ENCODE data around the gene SUGCT. TPM values are rescaled to one million over a fixed set of nuclear protein-coding genes. Genes with fewer than 3 reads are reported as not detected.
"Not testable (repeated sequence)": the region's sequence is repeated elsewhere in the genome, so short reads cannot be mapped to it uniquely, and the experiment has no call there.

The SUGCT gene
- total RNA-seq, 1 donor from 2014 or later = 1.6 TPM

GRCh38 chr7:40239755-40240303 is 105.0 kb downstream of the SUGCT start:
- Mint-ChIP-seq H3K27ac (ENCODE audit: unreplicated experiment) (no peak overlapping the region), H3K4me3 (ENCODE audit: unreplicated experiment) (no peak overlapping the region), H3K27me3 (ENCODE audit: unreplicated experiment) (peaks cover 2% of the 10 kb centered on the region), H3K4me1 (ENCODE audit: unreplicated experiment) (peaks cover 7% of the 10 kb centered on the region), H3K9me3 (ENCODE audit: unreplicated experiment) (no peaks in the 10 kb centered on the region), H3K36me3 (ENCODE audit: low read depth, unreplicated experiment) (no peaks in the 10 kb centered on the region)
- TF ChIP-seq CTCF (IDR thresholded peaks at IDR 0.05; ENCODE audit: unreplicated experiment) = no peak
- DNase-seq (ENCODE audit: low spot score) = no peak

- Mint-ChIP-seq H3K9me3 (ENCODE audit: unreplicated experiment) (no peaks in the 10 kb centered on the region), H3K27ac (ENCODE audit: unreplicated experiment) (no peak overlapping the region), H3K36me3 (ENCODE audit: low read depth, unreplicated experiment) (no peaks in the 10 kb centered on the region)
These were observed 108.3 kb downstream of the SUGCT start for GRCh38 chr7:40243076-40243475.

GRCh38 chr7:40244226-40244625 is 109.4 kb downstream of the SUGCT start:
- Mint-ChIP-seq H3K27me3 (ENCODE audit: unreplicated experiment) (peaks cover 2% of the 10 kb centered on the region), H3K4me3 (ENCODE audit: unreplicated experiment) (no peak overlapping the region), H3K27ac (ENCODE audit: unreplicated experiment) (peak overlapping the region; percentile 11), H3K36me3 (ENCODE audit: low read depth, unreplicated experiment) (no peaks in the 10 kb centered on the region), H3K4me1 (ENCODE audit: unreplicated experiment) (peaks cover 7% of the 10 kb centered on the region), H3K9me3 (ENCODE audit: unreplicated experiment) (no peaks in the 10 kb centered on the region)
- DNase-seq (ENCODE audit: low spot score) = no peak
- no peak for TF ChIP-seq CTCF (IDR thresholded peaks at IDR 0.05; ENCODE audit: unreplicated experiment)

More at GRCh38 chr7:40243076-40243475, 108.3 kb downstream of the SUGCT start:
- peaks cover 7% of the 10 kb centered on the region for H3K4me1 Mint-ChIP-seq (ENCODE audit: unreplicated experiment)
- TF ChIP-seq CTCF (IDR thresholded peaks at IDR 0.05; ENCODE audit: unreplicated experiment) = no peak
- H3K4me3 Mint-ChIP-seq (ENCODE audit: unreplicated experiment) = no peak overlapping the region
- DNase-seq (ENCODE audit: low spot score) = no peak
- peaks cover 2% of the 10 kb centered on the region for H3K27me3 Mint-ChIP-seq (ENCODE audit: unreplicated experiment)

- no peak overlapping the region for H3K4me3 Mint-ChIP-seq (ENCODE audit: unreplicated experiment)
- no peak for DNase-seq (ENCODE audit: low spot score)
- no peaks in the 10 kb centered on the region for H3K27me3 Mint-ChIP-seq (ENCODE audit: unreplicated experiment)
- H3K4me1 Mint-ChIP-seq (ENCODE audit: unreplicated experiment) = peaks cover 5% of the 10 kb centered on the region
- H3K27ac Mint-ChIP-seq (ENCODE audit: unreplicated experiment) = no peak overlapping the region
- H3K9me3 Mint-ChIP-seq (ENCODE audit: unreplicated experiment) = no peaks in the 10 kb centered on the region
- no peaks in the 10 kb centered on the region for H3K36me3 Mint-ChIP-seq (ENCODE audit: low read depth, unreplicated experiment)
- no peak for TF ChIP-seq CTCF (IDR thresholded peaks at IDR 0.05; ENCODE audit: unreplicated experiment)
These were observed 113.9 kb downstream of the SUGCT start for GRCh38 chr7:40248681-40249080.

- not testable (repeated sequence) for H3K36me3 Mint-ChIP-seq (ENCODE audit: low read depth, unreplicated experiment); DNase-seq (ENCODE audit: low spot score); H3K27ac Mint-ChIP-seq (ENCODE audit: unreplicated experiment); H3K4me1 Mint-ChIP-seq (ENCODE audit: unreplicated experiment); H3K9me3 Mint-ChIP-seq (ENCODE audit: unreplicated experiment); H3K27me3 Mint-ChIP-seq (ENCODE audit: unreplicated experiment); H3K4me3 Mint-ChIP-seq (ENCODE audit: unreplicated experiment)
- TF ChIP-seq CTCF (IDR thresholded peaks at IDR 0.05; ENCODE audit: unreplicated experiment) = peak; percentile 32
These were observed 118.6 kb downstream of the SUGCT start for GRCh38 chr7:40253444-40253843.

Data from endothelial cell (in vitro differentiated cells).